Upper lobe of left lung (tissue), 6 donors: Measurements from ENCODE around the gene KNDC1. TPM values are rescaled to one million over a fixed set of nuclear protein-coding genes. Genes with fewer than 3 reads are reported as not detected.
"Not testable (repeated sequence)": the region's sequence is repeated elsewhere in the genome, so short reads cannot be mapped to it uniquely, and the experiment has no call there.

ENCODE experiments used
- ATAC-seq, 2 donors: fragments of 200-7000 bp; cut with Tn5 transposase; one replicate each; pipeline ENCODE4 v1.9.1; 2022; ENCODE audit warnings: mild to moderate bottlenecking in 2 of 2, moderate library complexity in 2 of 2; ENCODE audit not compliant: low FRiP score in 2 of 2
- DNase-seq, 2 donors: peaks; one replicate each; pipeline ENCODE4 v3.0.0-alpha.2; 2019 to 2020
- H3K27ac ChIP-seq, 4 donors: fragments of 200-600 bp; sonication (generic); one replicate each; pipeline ENCODE4 v1.5.1; 2016 to 2019
- H3K27me3 ChIP-seq, 4 donors: fragments of 200-600 bp; sonication (generic); one replicate each; pipeline ENCODE4 v1.5.1; 2017 to 2019
- H3K36me3 ChIP-seq, 4 donors: fragments of 200-600 bp; sonication (generic); one replicate each; pipeline ENCODE4 v1.5.1; 2016 to 2019
- H3K4me1 ChIP-seq, 4 donors: fragments of 200-600 bp; sonication (generic); one replicate each; pipeline ENCODE4 v1.5.1; 2018 to 2019
- H3K4me3 ChIP-seq, 4 donors: fragments of 200-600 bp; sonication (generic); one replicate each; pipeline ENCODE4 v1.5.1; 2017 to 2019; ENCODE audit warnings: mild to moderate bottlenecking in 2 of 4, moderate library complexity in 1 of 4
- H3K9me3 ChIP-seq, 4 donors: fragments of 200-600 bp; sonication (generic); one replicate each; pipeline ENCODE4 v1.5.1; 2018 to 2019
- EP300 ChIP-seq, 4 donors: sonication (generic); formaldehyde crosslinking; IDR thresholded peaks; one replicate each; pipeline ENCODE4 v1.5.1; 2017; ENCODE audit warnings: antibody characterized with exemption in 4 of 4, control low read depth in 2 of 4
- POLR2A ChIP-seq, 4 donors: fragments of 450-650 bp; IDR thresholded peaks; one replicate each; pipeline ENCODE4 v1.5.1; 2016 to 2017; ENCODE audit warnings: antibody characterized with exemption in 4 of 4, mild to moderate bottlenecking in 2 of 4
- POLR2AphosphoS5 ChIP-seq, 2 donors: sonication (generic); formaldehyde crosslinking; IDR thresholded peaks; one replicate each; pipeline ENCODE4 v1.5.1; 2017; ENCODE audit warnings: antibody characterized with exemption in 2 of 2
- WGBS, 2 donors: methylation state at CpG; one replicate each; pipeline ENCODE4 v1.1.5; 2017 to 2018; 5-methylcytosine and 5-hydroxymethylcytosine counted together
- total RNA-seq, 6 donors: library from RNA; depleted of rRNA in 4 of 6; stranded (reverse); fragments of >200 nt in 4 of 6; gene quantifications; one replicate each; pipeline versions ENCODE4 v1.1.0 to v1.2.1, GENCODE V29; 2016 to 2021
- TF ChIP-seq, protein P1 (sequence below), 6 experiments: fragments of 450-650 bp in 4 of 6; fragments of 200-600 bp in 2 of 6; sonication (generic) in 2 of 6; IDR thresholded peaks; one replicate each; pipeline ENCODE4 v1.5.1; 2016 to 2019; ENCODE audit warnings: antibody characterized with exemption in 6 of 6
- donor health status: DM: no; HTN: no; CAD: no; lungs with moderate emphysema.
- donor health status: DM: no; HTN: yes; CAD: no; lungs with severe emphysema.

Gene KNDC1
- total RNA-seq, 6 donors from 2014 or later: 7.1 to 30.3 (median 15.5) TPM

DNA sequence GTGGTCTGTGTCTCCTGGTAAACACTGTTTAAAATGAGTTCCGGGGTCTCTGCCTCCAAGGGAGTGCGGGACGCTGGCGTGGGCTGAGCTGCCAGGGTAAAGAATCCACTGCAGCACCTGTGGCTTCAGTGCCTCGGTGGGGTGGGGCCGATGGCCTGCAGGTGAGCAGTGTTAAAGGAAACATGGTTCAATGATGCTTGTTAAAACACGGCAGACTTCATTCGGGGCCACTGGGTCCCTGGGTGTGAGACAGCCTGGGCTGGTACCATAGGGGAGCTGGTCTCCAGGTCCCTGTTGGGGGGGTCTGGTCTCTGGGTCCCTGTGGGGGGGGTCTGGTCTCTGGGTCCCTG is 24.9 kb upstream of the KNDC1 start:
- no peaks in the 10 kb centered on the region for H3K36me3 ChIP-seq
- peak in 1 of 2 donors; percentile 49 for DNase-seq
- no peak for ATAC-seq
- H3K4me3 ChIP-seq: no peak overlapping the region
- TF ChIP-seq, protein P1, sequence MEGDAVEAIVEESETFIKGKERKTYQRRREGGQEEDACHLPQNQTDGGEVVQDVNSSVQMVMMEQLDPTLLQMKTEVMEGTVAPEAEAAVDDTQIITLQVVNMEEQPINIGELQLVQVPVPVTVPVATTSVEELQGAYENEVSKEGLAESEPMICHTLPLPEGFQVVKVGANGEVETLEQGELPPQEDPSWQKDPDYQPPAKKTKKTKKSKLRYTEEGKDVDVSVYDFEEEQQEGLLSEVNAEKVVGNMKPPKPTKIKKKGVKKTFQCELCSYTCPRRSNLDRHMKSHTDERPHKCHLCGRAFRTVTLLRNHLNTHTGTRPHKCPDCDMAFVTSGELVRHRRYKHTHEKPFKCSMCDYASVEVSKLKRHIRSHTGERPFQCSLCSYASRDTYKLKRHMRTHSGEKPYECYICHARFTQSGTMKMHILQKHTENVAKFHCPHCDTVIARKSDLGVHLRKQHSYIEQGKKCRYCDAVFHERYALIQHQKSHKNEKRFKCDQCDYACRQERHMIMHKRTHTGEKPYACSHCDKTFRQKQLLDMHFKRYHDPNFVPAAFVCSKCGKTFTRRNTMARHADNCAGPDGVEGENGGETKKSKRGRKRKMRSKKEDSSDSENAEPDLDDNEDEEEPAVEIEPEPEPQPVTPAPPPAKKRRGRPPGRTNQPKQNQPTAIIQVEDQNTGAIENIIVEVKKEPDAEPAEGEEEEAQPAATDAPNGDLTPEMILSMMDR (IDR thresholded peaks at IDR 0.05): no peak
- no peak for TF ChIP-seq POLR2A (IDR thresholded peaks at IDR 0.05)
- no peak for TF ChIP-seq POLR2AphosphoS5 (IDR thresholded peaks at IDR 0.05)
- TF ChIP-seq EP300 (IDR thresholded peaks at IDR 0.05): no peak
- no peaks in the 10 kb centered on the region for H3K9me3 ChIP-seq
- H3K4me1 ChIP-seq: no peaks in the 10 kb centered on the region
- WGBS, 2 donors: 76% methylated on average over 8 of the region's 8 CpGs; no CpG with 5 or more reads in 1 of the 2 donors
- no peak overlapping the region for H3K27ac ChIP-seq
- H3K27me3 ChIP-seq: no peaks in the 10 kb centered on the region

GRCh38 chr10:133137486-133138145 is 22.4 kb upstream of the KNDC1 start:
- not testable (repeated sequence) for H3K36me3 ChIP-seq, H3K9me3 ChIP-seq, H3K27ac ChIP-seq, H3K27me3 ChIP-seq, H3K4me1 ChIP-seq, ATAC-seq, H3K4me3 ChIP-seq
- 89% methylated on average over 4 of the region's 12 CpGs; no CpG with 5 or more reads in 1 of the 2 donors for WGBS, 2 donors
- peak in 1 of 2 donors; percentile 73 for DNase-seq

GRCh38 chr10:133139551-133140065 is 20.4 kb upstream of the KNDC1 start:
- no peaks in the 10 kb centered on the region for H3K36me3 ChIP-seq
- 25 to 67% methylated on average over 1 to 11 of the region's 17 CpGs for WGBS, 2 donors

DNA sequence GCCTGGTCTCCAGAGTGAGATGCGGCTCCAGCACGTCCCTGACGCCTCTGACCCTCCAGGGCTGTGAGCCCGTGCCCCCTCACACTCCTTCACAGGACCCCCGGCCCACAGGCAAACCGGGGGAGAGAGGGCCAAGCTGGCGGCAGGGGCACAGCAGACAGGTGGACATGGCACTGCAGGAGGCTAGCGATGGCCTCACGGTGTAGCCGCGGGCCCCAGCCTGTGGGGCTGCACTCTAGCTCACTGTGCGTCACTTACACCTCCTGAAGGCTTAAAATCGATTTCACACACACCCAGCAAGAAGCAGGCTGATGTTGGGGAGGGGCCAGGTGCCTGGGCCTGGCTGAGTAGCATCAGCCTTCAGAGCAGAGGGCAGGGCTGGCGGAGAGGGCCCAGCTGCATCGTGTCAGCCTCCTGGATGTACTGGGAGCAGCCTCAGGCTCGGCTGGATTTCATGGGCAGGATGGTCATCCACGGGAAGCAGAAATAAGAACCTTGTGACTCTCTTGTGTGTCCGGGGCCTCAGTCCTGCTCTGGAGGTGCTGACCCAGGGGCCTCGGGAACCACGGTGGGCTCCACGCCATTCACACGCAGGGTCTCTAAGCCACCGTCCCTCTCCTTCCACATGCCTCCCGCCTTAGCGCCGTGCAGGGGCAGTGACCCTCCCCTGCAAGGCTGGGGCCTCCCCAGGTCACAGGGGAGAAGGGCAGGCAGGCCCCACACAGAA is 19.4 kb upstream of the KNDC1 start:
- no peak overlapping the region for H3K27ac ChIP-seq
- TF ChIP-seq, protein P1 (IDR thresholded peaks at IDR 0.05): no peak
- TF ChIP-seq EP300 (IDR thresholded peaks at IDR 0.05) (no peak), POLR2A (IDR thresholded peaks at IDR 0.05) (no peak), POLR2AphosphoS5 (IDR thresholded peaks at IDR 0.05) (no peak)
- WGBS, 2 donors: 62 to 73% methylated on average over 18 to 26 of the region's 26 CpGs
- H3K4me3 ChIP-seq: no peak overlapping the region
- H3K27me3 ChIP-seq: peaks cover 0 to 3% (median 0%) of the 10 kb centered on the region in 4 donors
- peaks cover 0 to 5% (median 0%) of the 10 kb centered on the region in 4 donors for H3K4me1 ChIP-seq
- DNase-seq: peak; percentile 16 to 70
- H3K36me3 ChIP-seq: no peaks in the 10 kb centered on the region
- peak in 1 of 2 donors; percentile 79 for ATAC-seq
- H3K9me3 ChIP-seq: no peaks in the 10 kb centered on the region

More at GRCh38 chr10:133139551-133140065, 20.4 kb upstream of the KNDC1 start:
- TF ChIP-seq POLR2AphosphoS5 (IDR thresholded peaks at IDR 0.05) (no peak), POLR2A (IDR thresholded peaks at IDR 0.05) (no peak), EP300 (IDR thresholded peaks at IDR 0.05) (no peak)
- TF ChIP-seq, protein P1 (IDR thresholded peaks at IDR 0.05): no peak
- peak in 1 of 2 donors; percentile 63 for DNase-seq
- H3K9me3 ChIP-seq: no peaks in the 10 kb centered on the region
- H3K27ac ChIP-seq: no peak overlapping the region
- no peak for ATAC-seq
- H3K27me3 ChIP-seq: peaks cover 0 to 3% (median 0%) of the 10 kb centered on the region in 4 donors
- no peak overlapping the region for H3K4me3 ChIP-seq
- H3K4me1 ChIP-seq: peaks cover 0 to 5% (median 0%) of the 10 kb centered on the region in 4 donors

GRCh38 chr10:133141144-133141957 is 18.7 kb upstream of the KNDC1 start:
- TF ChIP-seq, protein P1 (IDR thresholded peaks at IDR 0.05): no peak
- TF ChIP-seq POLR2AphosphoS5 (IDR thresholded peaks at IDR 0.05): no peak
- TF ChIP-seq EP300 (IDR thresholded peaks at IDR 0.05): no peak
- no peak for TF ChIP-seq POLR2A (IDR thresholded peaks at IDR 0.05)
- Histone ChIP-seq H3K27ac (no peak overlapping the region), H3K27me3 (peaks cover 0 to 3% (median 0%) of the 10 kb centered on the region in 4 donors), H3K4me3 (no peak overlapping the region), H3K36me3 (no peaks in the 10 kb centered on the region), H3K4me1 (peaks cover 0 to 5% (median 0%) of the 10 kb centered on the region in 4 donors), H3K9me3 (no peaks in the 10 kb centered on the region)
- ATAC-seq (peak in 1 of 2 donors; percentile 66), DNase-seq (peak in 1 of 2 donors; percentile 72)
- WGBS, 2 donors: 75 to 83% methylated on average over 6 to 24 of the region's 28 CpGs
